HepG2 (cell line): ENCODE measurements around the gene RPRD2. TPM values are rescaled to one million over a fixed set of nuclear protein-coding genes. Genes with fewer than 3 reads are reported as not detected.

Experiments
- CHCHD3 ChIP-seq: sonication (generic); formaldehyde crosslinking; IDR thresholded peaks from 2 replicates; pipeline ENCODE4 v1.8.0; 2022; ENCODE audit warnings: mild to moderate bottlenecking, missing genetic modification reagents, moderate library complexity
- FOXA3 ChIP-seq: IDR thresholded peaks from 2 replicates; pipeline ENCODE4 v1.6.1; 2016; ENCODE audit warnings: missing genetic modification reagents, missing compliant biosample characterization
- HDAC2 ChIP-seq: sonication (generic); formaldehyde crosslinking; IDR thresholded peaks from 2 replicates; pipeline ENCODE4 v1.4.0; 2020; ENCODE audit warnings: missing genetic modification reagents
- KAT7 ChIP-seq: IDR thresholded peaks from 2 replicates; pipeline ENCODE4 v1.6.1; 2018; ENCODE audit warnings: borderline replicate concordance, missing compliant biosample characterization
- KDM1A ChIP-seq: IDR thresholded peaks from 2 replicates; pipeline ENCODE4 v1.6.1; 2016; ENCODE audit warnings: missing compliant biosample characterization
- RAD51 ChIP-seq: fragments of 450-650 bp; IDR thresholded peaks from 2 replicates; pipeline ENCODE4 v1.6.1; 2016; ENCODE audit warnings: borderline replicate concordance
- RELA ChIP-seq: sonication (generic); formaldehyde crosslinking; IDR thresholded peaks from 2 replicates; pipeline ENCODE4 v1.4.0; 2020; ENCODE audit warnings: missing genetic modification reagents
- RFX5 ChIP-seq: IDR thresholded peaks from 2 replicates; pipeline ENCODE4 v1.6.1; 2011; ENCODE audit warnings: low read depth, low read length, improper control_type of control experiment
- SRSF1 ChIP-seq: fragments of 200-400 bp; formaldehyde crosslinking; optimal IDR thresholded peaks from 2 replicates; pipeline ENCODE3; 2017; ENCODE audit warnings: mild to moderate bottlenecking, low read depth, low read length, moderate library complexity
- STAG1 ChIP-seq: sonication (generic); formaldehyde crosslinking; IDR thresholded peaks from 2 replicates; pipeline ENCODE4 v1.4.0; 2020; ENCODE audit warnings: missing genetic modification reagents
- TOPORS ChIP-seq: sonication (generic); formaldehyde crosslinking; IDR thresholded peaks from 2 replicates; pipeline ENCODE4 v1.8.0; 2023; ENCODE audit warnings: mild to moderate bottlenecking, missing genetic modification reagents
- ZFP90 ChIP-seq: sonication (generic); formaldehyde crosslinking; IDR thresholded peaks from 2 replicates; pipeline ENCODE4 v1.8.0; 2022; ENCODE audit warnings: missing genetic modification reagents, mild to moderate bottlenecking, inconsistent platforms, borderline replicate concordance
- ZNF329 ChIP-seq: sonication (generic); formaldehyde crosslinking; IDR thresholded peaks from 2 replicates; pipeline ENCODE4 v1.9.0; 2021; ENCODE audit warnings: low read depth, mild to moderate bottlenecking, missing genetic modification reagents
- ZNF331 ChIP-seq: sonication (generic); formaldehyde crosslinking; IDR thresholded peaks from 2 replicates; pipeline ENCODE4 v1.4.0; 2020; ENCODE audit warnings: missing genetic modification reagents
- ZNF431 ChIP-seq: sonication (generic); formaldehyde crosslinking; IDR thresholded peaks from 2 replicates; pipeline ENCODE4 v1.9.0; 2022; ENCODE audit warnings: missing genetic modification reagents, low read depth, mild to moderate bottlenecking, borderline replicate concordance
- ZNF510 ChIP-seq: sonication (generic); formaldehyde crosslinking; IDR thresholded peaks from 2 replicates; pipeline ENCODE4 v1.4.0; 2020; ENCODE audit warnings: low read depth, mild to moderate bottlenecking, missing genetic modification reagents
- ZNF570 ChIP-seq: sonication (generic); formaldehyde crosslinking; IDR thresholded peaks from 2 replicates; pipeline ENCODE4 v1.4.0; 2020; ENCODE audit warnings: mild to moderate bottlenecking, missing genetic modification reagents, borderline replicate concordance
- ZNF589 ChIP-seq: sonication (generic); formaldehyde crosslinking; conservative IDR thresholded peaks from 2 replicates; pipeline ENCODE4 v1.8.0; 2022; ENCODE audit warnings: mild to moderate bottlenecking, moderate library complexity, missing genetic modification reagents
- ZNF672 ChIP-seq: sonication (generic); formaldehyde crosslinking; IDR thresholded peaks from 2 replicates; pipeline ENCODE4 v1.8.1; 2022; ENCODE audit warnings: missing genetic modification reagents
- ZNF674 ChIP-seq: sonication (generic); formaldehyde crosslinking; IDR thresholded peaks from 2 replicates; pipeline ENCODE4 v1.5.0; 2020; ENCODE audit warnings: low read depth, mild to moderate bottlenecking, missing genetic modification reagents
- polyA plus RNA-seq, 8 experiments: library from polyadenylated mRNA; depleted of rRNA in 3 of 8; stranded (reverse) in 7 of 8; unstranded in 1 of 8; fragments of >200 nt; fragmentation: Illumina TruSeq in 4 of 8; extraction: Trizol in 4 of 8; gene quantifications; 2 replicates each; pipeline versions ENCODE4 v1.2.1 to v1.2.3, GENCODE V29; 2011 to 2016; ENCODE audit warnings: low read depth in 4 of 8, missing spikeins in 1 of 8, mixed read lengths in 1 of 8; ENCODE audit not compliant: insufficient read depth in 1 of 8
- total RNA-seq, 5 experiments: library from RNA; depleted of rRNA; stranded (reverse); fragments of >200 nt; fragmentation: Illumina TruSeq; extraction: Trizol; gene quantifications; 2 replicates each; pipeline ENCODE4 v1.2.3, GENCODE V29; 2016; ENCODE audit warnings: low read depth in 1 of 5
- TF ChIP-seq, protein P1 (sequence below): sonication (generic); formaldehyde crosslinking; IDR thresholded peaks from 2 replicates; pipeline ENCODE4 v1.4.0; 2020; ENCODE audit warnings: missing genetic modification reagents, borderline replicate concordance
- TF ChIP-seq, protein P2 (sequence below): sonication (generic); formaldehyde crosslinking; IDR thresholded peaks from 2 replicates; pipeline ENCODE4 v1.8.0; 2022; ENCODE audit warnings: mild to moderate bottlenecking, missing genetic modification reagents, moderate library complexity
- TF ChIP-seq, protein P3 (sequence below): sonication (generic); formaldehyde crosslinking; IDR thresholded peaks from 2 replicates; pipeline ENCODE4 v1.8.1; 2022; ENCODE audit warnings: mild to moderate bottlenecking, missing genetic modification reagents
- TF ChIP-seq, protein P4 (sequence below): sonication (generic); formaldehyde crosslinking; IDR thresholded peaks from 2 replicates; pipeline ENCODE4 v1.4.0; 2020; ENCODE audit warnings: missing genetic modification reagents
- TF ChIP-seq, protein P5 (sequence below): sonication (generic); formaldehyde crosslinking; IDR thresholded peaks from 2 replicates; pipeline ENCODE4 v1.4.0; 2020; ENCODE audit warnings: mild to moderate bottlenecking, missing genetic modification reagents, borderline replicate concordance

Gene RPRD2
- total and polyA plus RNA-seq, 2 of the 13 experiments (the other 11 are each of a cell fraction or from before 2014, with no cell fraction given): 8.0 to 8.9 TPM

DNA sequence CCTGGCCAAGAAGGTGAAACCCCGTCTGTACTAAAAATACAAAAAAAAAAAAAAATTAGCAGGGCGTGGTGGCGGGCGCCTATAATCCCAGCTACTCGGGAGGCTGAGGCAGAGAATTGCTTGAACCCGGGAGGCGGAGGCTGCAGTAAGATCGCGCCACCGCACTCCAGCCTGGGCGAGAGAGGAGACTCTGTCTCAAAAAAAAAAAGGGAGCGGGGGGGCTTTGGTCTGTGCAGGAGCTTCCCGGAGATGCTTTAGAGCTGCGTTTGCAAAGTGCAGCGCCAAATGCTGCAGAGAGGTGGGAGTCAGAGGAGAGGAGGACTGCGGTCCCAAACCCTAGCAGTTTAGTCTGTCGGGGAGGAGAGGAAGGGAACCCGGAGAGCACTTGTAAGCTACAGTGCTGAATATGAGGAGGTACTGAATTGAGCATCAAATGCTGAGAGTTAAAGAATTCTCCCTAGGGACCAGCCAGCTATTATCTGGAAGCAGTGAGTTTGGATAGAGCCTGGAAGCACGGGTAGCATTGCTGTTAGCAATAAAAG lies 152.2 kb downstream of the RPRD2 start (continued):
- TF ChIP-seq ZFP90 (CRISPR knock-in tag) (peak; percentile 30; the same call in 1 of the 2 replicates), ZNF431 (CRISPR knock-in tag) (no peak), HDAC2 (no peak), ZNF510 (CRISPR knock-in tag) (no peak), ZNF672 (CRISPR knock-in tag) (no peak), KDM1A (CRISPR knock-in tag) (no peak), RELA (CRISPR knock-in tag) (no peak), ZNF589 (CRISPR knock-in tag) (0 out of 2 replicates have a peak, but pooled peaks have one; percentile 6), CHCHD3 (CRISPR knock-in tag) (no peak), RAD51 (no peak), SRSF1 (peak; percentile 61), ZNF331 (CRISPR knock-in tag) (no peak), ZNF570 (CRISPR knock-in tag) (no peak), KAT7 (0 out of 2 replicates have a peak, but pooled peaks have one; percentile 8), FOXA3 (CRISPR knock-in tag) (no peak), ZNF674 (CRISPR knock-in tag) (no peak), ZNF329 (no peak), STAG1 (CRISPR knock-in tag) (no peak), TOPORS (CRISPR knock-in tag) (0 out of 2 replicates have a peak, but pooled peaks have one; percentile 6), RFX5 (no peak)
- TF ChIP-seq, protein P1, sequence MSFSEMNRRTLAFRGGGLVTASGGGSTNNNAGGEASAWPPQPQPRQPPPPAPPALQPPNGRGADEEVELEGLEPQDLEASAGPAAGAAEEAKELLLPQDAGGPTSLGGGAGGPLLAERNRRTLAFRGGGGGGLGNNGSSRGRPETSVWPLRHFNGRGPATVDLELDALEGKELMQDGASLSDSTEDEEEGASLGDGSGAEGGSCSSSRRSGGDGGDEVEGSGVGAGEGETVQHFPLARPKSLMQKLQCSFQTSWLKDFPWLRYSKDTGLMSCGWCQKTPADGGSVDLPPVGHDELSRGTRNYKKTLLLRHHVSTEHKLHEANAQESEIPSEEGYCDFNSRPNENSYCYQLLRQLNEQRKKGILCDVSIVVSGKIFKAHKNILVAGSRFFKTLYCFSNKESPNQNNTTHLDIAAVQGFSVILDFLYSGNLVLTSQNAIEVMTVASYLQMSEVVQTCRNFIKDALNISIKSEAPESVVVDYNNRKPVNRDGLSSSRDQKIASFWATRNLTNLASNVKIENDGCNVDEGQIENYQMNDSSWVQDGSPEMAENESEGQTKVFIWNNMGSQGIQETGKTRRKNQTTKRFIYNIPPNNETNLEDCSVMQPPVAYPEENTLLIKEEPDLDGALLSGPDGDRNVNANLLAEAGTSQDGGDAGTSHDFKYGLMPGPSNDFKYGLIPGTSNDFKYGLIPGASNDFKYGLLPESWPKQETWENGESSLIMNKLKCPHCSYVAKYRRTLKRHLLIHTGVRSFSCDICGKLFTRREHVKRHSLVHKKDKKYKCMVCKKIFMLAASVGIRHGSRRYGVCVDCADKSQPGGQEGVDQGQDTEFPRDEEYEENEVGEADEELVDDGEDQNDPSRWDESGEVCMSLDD: peak; percentile 35; the same call in 1 of the 2 replicates
- TF ChIP-seq, protein P2, sequence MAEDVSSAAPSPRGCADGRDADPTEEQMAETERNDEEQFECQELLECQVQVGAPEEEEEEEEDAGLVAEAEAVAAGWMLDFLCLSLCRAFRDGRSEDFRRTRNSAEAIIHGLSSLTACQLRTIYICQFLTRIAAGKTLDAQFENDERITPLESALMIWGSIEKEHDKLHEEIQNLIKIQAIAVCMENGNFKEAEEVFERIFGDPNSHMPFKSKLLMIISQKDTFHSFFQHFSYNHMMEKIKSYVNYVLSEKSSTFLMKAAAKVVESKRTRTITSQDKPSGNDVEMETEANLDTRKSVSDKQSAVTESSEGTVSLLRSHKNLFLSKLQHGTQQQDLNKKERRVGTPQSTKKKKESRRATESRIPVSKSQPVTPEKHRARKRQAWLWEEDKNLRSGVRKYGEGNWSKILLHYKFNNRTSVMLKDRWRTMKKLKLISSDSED (CRISPR knock-in tag): no peak
- TF ChIP-seq, protein P3, sequence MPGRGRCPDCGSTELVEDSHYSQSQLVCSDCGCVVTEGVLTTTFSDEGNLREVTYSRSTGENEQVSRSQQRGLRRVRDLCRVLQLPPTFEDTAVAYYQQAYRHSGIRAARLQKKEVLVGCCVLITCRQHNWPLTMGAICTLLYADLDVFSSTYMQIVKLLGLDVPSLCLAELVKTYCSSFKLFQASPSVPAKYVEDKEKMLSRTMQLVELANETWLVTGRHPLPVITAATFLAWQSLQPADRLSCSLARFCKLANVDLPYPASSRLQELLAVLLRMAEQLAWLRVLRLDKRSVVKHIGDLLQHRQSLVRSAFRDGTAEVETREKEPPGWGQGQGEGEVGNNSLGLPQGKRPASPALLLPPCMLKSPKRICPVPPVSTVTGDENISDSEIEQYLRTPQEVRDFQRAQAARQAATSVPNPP (CRISPR knock-in tag): no peak
- TF ChIP-seq, protein P4, sequence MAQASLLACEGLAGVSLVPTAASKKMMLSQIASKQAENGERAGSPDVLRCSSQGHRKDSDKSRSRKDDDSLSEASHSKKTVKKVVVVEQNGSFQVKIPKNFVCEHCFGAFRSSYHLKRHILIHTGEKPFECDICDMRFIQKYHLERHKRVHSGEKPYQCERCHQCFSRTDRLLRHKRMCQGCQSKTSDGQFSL: no peak
- TF ChIP-seq, protein P5, sequence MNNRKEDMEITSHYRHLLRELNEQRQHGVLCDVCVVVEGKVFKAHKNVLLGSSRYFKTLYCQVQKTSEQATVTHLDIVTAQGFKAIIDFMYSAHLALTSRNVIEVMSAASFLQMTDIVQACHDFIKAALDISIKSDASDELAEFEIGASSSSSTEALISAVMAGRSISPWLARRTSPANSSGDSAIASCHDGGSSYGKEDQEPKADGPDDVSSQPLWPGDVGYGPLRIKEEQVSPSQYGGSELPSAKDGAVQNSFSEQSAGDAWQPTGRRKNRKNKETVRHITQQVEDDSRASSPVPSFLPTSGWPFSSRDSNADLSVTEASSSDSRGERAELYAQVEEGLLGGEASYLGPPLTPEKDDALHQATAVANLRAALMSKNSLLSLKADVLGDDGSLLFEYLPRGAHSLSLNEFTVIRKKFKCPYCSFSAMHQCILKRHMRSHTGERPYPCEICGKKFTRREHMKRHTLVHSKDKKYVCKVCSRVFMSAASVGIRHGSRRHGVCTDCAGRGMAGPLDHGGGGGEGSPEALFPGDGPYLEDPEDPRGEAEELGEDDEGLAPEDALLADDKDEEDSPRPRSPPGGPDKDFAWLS: no peak
